Hindlimb muscle (tissue), 1 donor: ENCODE results near the gene TIMP3. TPM values are rescaled to one million over a fixed set of nuclear protein-coding genes. Genes with fewer than 3 reads are reported as not detected.

Experiments
- DNase-seq: peaks from one replicate; pipeline ENCODE4 v3.0.0-alpha.2; 2013
- polyA plus RNA-seq: library from polyadenylated mRNA; unstranded; fragments of 120-200 nt; gene quantifications from one replicate; pipeline ENCODE4 v1.2.1, GENCODE V29; 2013; ENCODE audit not compliant: insufficient read length

Gene TIMP3
- polyA plus RNA-seq, 1 donor = 127 TPM

- DNase-seq = no peak
Measured at GRCh38 chr22:32809786-32810554, 8.5 kb downstream of the TIMP3 start.

- no peak for DNase-seq
Measured at GRCh38 chr22:32810555-32811133, 9.1 kb downstream of the TIMP3 start.

GRCh38 chr22:32811788-32812545, 10.5 kb downstream of the TIMP3 start:
- DNase-seq = no peak

GRCh38 chr22:32814285-32814860, 12.9 kb downstream of the TIMP3 start:
- no peak for DNase-seq

- DNase-seq = no peak
Measured at GRCh38 chr22:32815059-32815458, 13.6 kb downstream of the TIMP3 start.

GRCh38 chr22:32815943-32816342, 14.4 kb downstream of the TIMP3 start:
- DNase-seq = no peak

GRCh38 chr22:32817137-32817730, 15.7 kb downstream of the TIMP3 start:
- DNase-seq = no peak

GRCh38 chr22:32818446-32819115, 17.1 kb downstream of the TIMP3 start:
- no peak for DNase-seq

- no peak for DNase-seq
Measured at GRCh38 chr22:32819120-32819519, 17.6 kb downstream of the TIMP3 start.

GRCh38 chr22:32820131-32821119, 18.9 kb downstream of the TIMP3 start:
- no peak for DNase-seq

GRCh38 chr22:32822179-32822877, 20.8 kb downstream of the TIMP3 start:
- no peak for DNase-seq

GRCh38 chr22:32823024-32823730, 21.7 kb downstream of the TIMP3 start:
- no peak for DNase-seq

GRCh38 chr22:32824531-32825312, 23.2 kb downstream of the TIMP3 start:
- no peak for DNase-seq

GRCh38 chr22:32826537-32826936, 25.0 kb downstream of the TIMP3 start:
- no peak for DNase-seq

- DNase-seq = no peak
Measured at GRCh38 chr22:32827049-32827602, 25.6 kb downstream of the TIMP3 start.

- no peak for DNase-seq
Measured at GRCh38 chr22:32828150-32828549, 26.6 kb downstream of the TIMP3 start.

- DNase-seq = no peak
Measured at GRCh38 chr22:32828561-32828960, 27.1 kb downstream of the TIMP3 start.

- DNase-seq = no peak
Measured at GRCh38 chr22:32829451-32829851, 27.9 kb downstream of the TIMP3 start.
